GM19351 (cell line): ENCODE results near the gene SLU7.

Experiments
- ATAC-seq: cut with Tn5 transposase; IDR thresholded peaks from one replicate; pipeline ENCODE4 v1.9.1; 2021; ENCODE audit warnings: mild to moderate bottlenecking, moderate library complexity; ENCODE audit not compliant: unreplicated experiment

SLU7 gene

DNA sequence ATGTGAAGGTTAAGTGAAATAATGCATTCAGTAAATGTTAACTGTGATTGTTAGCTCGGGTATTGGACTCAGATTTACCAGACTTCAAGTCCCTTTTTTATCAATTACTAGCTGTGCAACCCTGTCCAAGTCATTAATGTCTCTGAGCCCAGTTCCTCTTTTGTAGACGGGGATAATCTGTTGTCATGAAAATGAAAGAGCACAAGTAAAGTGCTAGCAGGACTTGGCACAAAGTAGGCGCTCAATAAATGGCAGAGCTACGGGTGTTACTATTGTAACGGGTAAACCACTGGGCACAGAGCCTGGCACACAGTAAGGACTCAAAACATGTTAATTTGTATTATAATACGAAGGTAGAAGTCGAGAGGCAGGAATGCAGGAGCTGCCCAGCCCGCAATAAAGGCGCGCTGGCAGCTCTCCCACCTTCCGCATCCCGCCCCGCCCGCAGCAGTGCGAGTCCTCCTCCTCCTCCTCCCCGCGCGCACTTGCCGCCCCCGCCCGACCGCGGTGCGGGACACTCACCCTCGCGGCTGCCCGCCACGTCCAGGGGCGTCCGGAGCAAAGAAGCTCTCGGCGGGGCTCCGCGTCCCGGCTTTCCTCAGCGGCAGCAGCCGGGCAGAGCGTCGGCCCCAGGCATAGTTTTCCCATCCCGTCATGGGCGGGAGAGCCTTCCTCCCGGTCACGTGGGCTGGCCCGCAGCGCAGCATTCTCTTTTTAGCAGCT lies 48.7 kb downstream of the SLU7 start, which contains the start of gene C1QTNF2:
C1QTNF2 (minus strand) TSS at position 637 of the 723 bp plus-strand sequence. CDS start 15,615 bp downstream, outside the sequence.
- peak; percentile 66 for ATAC-seq

DNA sequence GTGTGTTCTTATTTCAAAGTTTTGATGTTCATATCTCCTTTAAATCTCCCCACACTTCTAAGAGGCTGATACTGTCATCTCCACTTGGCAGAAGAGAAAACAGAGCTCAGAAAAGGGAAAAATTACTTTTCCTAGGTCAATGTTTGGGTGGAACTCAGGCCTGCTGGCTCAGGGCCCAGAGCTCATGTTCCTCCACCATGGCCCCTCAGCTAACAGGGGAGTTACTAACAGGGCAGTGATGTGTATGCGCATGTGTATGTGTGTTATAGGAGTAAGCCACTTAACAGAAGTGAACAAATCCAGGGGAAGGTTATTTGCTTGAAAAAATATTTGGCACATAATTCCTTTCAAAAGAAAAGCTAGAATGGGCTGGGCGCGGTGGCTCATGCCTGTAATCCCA lies 51.0 kb downstream of the SLU7 start:
- no peak for ATAC-seq

DNA sequence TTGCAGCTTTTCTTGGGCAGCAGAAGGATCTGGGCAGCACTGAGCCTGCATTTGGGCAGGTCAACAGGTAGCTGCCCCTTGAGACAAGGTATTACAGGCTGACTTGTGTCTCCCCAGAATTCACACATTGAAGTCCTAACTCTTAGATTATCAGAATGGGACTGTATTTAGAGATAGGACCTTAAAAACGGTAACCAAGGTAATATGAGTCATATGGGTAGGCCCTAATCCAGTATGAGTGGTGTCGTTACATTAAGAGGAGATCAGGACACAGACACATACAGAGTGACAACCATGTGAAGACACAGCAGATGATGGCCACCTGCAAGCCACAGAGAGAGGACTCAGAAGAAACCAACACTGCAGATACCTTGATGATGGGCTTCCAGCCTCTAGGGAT lies 51.6 kb downstream of the SLU7 start:
- ATAC-seq = no peak

DNA sequence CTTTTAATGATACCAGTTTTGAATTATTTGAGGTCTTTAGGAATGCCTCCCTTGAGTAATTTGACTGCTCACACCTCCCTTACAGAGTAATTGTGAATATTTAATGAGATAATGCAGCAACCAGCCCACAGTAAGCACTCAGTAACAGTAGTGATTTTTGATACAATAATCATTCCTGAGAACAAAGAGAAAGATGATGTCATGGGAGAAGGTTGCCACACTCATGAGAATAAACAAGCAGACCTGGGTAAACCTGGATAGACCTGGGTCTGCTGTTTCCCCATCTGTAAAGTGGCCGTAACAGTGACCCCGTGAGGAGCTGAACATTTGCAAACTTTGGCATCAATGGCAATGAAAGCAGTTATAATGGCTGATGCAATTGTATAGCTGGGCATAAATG lies 52.7 kb downstream of the SLU7 start:
- ATAC-seq = no peak

DNA sequence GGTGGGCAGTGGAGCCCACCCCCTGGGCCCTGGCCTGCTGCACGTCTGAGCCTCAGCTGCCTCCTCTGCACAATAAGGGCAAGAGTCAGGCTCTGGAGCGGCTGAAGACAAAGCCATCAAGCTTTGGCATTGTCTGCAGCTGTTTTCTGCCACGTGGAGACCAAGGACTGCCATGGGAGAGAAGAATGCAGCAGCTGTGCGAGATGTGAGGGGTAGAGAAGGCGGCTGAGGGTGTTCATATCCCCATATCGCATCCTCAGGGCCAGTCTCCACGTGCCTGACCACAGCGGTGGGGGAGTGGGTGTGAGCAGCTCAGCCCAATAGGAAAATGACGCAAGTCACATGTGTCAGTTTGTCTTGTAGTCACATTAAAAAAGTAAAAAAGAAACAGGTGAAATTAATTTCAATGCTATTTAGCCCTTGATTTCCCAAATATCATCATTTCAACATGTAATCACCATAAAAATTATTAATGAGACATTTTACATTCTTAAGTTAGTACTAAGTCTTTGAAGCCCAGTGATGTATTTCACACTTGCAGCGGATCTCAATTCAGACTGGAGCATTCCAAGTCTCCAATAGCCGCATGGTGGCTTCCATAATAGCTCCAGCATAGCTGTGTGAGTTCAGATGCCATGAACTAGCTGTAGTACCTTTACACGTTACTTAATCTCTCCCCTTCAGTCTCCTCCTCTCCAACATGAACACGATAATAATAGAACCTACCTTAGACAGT lies 55.1 kb downstream of the SLU7 start:
- no peak for ATAC-seq

DNA sequence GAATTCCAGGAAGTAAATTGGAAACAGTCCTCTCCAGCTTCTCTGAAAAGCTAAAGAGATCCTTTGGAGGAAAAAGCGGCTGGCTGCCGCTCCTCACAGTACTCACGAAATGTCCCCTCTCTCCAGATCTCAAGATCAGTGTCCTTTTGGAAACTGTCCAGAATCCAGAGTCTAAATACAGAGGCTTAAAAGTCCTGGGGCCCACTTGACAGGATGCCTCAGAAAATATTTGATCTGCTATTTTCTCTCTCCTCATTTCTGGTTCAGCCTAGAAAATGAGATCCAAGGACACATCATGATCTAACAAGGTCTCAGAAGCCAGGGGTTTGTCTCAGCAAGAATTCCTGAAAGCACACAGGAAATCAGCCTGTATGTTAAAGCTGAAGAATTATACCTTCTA lies 55.7 kb downstream of the SLU7 start:
- ATAC-seq = no peak

DNA sequence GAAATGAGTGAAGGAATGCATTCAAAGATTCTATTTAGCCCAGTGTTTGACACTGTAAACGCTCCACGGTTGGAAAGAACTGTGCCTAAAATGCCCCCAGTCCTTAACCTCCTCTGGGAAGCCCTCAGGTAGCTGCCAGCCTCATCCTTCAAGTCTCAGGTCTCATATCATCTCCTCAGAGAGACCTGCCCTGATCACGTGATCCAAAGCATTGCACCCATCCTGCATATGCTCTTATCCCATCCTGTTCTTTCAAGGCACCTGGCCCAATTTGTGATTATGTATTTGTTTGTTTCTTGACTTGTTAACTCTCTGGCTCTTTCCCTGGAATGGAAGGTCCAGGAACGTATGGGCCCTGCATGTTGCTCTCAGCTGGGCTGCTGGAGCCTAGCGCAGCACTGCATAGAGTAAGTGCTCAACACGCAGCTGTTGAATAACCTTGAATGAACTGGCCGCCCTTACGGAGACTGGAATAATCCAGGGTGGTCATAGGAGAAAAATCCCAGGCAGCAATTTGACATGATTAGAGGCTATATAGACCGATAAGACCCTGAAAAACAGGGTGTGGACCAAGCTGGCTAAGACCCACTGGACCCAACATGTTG lies 57.2 kb downstream of the SLU7 start:
- no peak for ATAC-seq

DNA sequence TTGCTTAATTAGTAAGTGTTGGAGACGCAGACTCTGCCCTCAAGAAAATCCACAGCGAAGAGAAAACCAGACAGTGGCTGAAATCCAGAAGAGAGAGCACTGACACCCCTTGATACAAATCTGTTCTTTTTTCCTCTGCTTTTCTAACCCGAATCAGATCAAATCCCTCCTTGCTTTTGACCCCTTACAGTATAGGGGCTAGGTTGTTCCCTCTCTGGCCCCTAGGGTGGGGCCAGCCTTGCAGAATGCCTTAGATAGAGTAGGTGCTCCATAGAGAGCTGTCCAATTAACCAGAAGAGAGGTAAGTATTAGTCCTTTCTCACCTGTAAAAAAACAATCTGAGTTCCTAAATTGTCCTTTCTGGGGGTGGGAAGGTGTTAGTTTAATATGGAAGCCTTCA lies 58.6 kb downstream of the SLU7 start:
- no peak for ATAC-seq

DNA sequence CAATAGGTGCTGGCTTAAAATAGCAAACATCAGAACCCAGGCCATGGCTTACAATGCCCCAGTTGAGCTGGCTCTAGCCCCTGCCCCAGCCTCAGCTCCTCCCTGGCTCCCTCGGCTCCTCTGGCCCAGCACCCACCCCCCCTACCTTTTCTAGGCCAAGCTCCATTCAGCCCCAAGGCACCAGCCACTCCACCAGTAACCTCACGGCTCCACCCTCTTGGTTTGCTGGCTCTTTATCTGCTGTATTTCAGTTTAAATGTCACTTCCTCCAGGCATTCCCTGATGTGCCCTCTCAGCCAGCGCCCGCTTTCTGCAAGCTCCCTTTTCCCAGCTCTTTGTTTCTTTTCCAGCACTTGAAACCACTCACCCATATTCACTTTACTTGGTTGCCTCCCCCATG lies 59.1 kb downstream of the SLU7 start:
- no peak for ATAC-seq

DNA sequence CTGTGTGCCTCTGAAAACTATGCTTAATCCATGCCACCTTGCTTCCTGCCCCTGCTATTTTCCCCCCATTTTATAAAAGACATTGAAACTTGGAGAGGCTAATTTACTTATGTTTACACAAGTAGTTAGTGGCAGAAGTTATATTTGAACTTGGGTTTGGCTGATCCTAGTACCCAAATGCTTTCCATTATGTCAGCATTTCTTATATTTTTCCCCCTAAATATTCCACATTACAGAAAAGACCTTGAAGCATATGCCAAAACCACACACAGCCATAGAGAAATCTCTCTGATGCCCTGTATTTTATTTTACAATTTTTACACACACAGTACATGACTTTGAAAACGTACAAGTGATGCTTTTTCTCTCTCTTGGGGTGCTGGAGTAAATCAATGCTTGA lies 59.6 kb downstream of the SLU7 start:
- no peak for ATAC-seq

DNA sequence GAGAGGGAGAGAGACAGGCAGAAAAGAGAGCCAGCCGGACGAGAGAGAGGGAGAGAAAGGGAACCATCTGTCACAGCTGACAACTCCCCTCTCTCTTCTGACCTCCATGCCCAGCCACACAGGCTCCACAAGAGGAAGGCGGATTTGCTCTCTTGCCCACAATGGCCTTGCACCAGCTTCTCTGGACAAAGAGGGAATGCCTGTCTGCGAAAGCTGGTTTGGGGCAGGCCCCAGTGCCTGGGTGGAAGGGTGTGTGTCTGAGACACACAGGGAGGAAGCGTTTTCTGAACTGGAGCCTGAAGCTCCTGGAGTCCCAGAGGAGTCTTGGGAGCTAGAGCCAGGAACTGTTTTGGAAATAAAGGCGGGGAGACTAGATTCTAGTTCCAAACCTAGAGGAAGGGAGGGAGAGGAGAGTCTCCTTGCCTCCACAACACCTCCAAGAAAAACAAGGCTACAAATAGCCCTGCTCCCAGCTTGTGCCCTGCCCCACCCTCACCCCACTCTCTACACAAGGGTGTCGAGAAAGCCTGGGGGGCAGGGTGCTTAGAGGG lies 60.9 kb downstream of the SLU7 start:
- ATAC-seq = no peak

DNA sequence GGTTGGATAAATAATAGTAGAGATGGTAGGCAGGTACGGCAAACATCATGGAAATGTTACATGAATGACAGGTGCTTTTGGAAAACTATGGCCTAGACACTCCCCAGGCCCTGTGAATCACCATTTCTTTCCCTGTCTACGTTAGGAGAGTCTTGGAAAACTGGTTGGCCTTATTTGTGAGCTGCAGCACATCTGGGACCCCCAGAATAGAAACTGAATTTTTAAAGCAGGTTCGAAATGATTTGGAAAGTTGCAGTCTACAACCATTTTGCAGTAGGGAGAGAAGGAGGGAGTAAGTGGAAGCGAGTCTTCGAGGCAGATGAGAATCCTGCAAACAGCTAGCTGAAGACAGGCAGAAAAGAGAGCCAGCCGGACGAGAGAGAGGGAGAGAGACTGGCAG lies 61.5 kb downstream of the SLU7 start:
- no peak for ATAC-seq

DNA sequence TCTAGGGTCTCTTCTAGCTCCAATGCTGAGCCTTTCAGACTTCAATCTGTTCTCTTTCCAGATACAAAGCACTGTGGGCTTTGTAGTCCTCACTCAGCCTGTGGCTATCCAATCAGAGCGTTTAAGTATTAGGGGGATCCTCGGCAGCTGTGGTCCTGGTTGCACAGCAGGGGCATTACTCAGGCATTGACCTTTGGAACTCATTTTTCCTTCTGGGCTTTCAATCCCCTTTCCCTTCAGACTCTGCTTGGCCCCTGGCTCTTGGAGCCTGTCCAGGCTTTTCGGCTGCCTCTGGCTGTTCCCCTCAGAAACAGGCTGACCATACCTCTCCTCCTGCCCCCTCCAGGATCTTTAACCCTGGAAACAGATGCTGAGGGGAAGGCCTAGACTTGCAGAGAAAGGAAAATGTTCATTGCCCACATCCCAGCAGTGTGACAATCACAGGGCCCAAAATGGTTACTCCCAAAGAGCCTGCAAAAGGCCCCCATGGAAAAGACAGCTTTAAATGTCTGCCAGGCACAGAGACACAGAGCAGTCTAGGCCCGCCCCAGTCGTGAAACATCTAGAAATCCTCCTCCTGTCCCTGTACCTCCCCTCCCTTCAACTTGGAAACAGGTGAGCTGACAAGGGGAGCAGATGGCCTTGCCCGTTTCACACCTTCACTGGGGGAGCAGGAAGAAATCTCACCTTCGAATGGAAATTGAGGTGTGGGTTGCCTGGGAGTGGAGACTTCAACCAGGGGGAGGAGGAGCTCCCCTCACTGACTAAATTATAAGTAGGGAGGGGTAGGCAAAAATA lies 62.1 kb downstream of the SLU7 start:
- no peak for ATAC-seq

DNA sequence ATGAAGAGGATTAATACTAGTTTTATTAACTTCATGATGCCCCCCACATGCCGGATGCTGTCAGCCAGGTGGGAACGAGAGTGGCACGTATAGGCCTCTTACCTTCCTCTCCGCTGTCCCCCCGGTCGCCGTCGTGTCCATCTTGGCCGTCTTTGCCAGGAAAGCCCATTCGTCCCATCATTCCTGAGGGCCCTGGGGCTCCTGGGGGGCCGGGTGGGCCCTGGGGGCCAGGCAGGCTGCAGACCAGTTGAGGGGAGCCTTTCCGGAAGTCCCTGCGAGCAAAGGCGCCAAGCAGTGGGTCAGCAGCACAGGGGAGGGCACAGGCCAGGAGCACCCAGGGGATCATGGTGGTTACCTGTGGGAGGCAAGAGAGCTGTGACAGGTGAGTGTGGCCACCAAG lies 64.2 kb downstream of the SLU7 start:
- ATAC-seq = no peak

DNA sequence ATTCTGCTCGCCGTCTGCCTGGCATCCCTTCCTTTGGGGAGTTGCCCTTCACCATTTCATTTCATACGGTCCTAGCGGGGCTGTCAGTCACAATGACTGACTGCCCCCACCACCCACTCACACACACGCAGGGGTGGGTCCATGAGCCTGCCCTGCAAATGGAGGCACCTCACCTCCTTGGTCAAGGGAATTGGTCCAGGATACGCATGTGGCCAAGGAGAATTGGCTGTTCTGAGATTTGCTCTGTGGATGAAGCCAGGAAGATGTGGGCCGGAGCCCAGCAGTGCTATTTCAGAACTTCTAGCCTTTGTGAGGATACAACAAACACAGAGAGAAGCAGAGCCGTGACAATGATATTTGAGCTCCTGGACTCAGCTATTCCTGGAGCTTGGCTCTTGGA lies 65.5 kb downstream of the SLU7 start:
- ATAC-seq = no peak

DNA sequence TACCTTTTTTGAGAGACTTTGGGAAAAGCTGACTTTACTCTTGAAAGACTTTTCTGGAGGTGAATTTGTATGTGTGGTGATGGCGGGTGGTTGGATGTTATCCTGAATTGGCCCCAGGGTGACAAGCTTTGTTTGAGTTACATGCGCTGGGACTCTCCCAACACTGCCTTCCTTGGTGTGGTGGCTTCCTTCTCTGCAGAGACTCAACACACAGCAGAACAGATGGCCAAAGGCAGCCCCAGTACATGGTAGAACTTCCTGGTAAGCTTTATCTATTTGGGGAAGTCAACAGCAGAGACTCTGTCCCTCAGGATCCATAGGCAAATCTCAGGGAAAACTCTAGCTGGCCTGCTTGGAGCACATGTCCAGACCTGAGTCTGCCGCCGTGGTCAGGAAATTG lies 66.6 kb downstream of the SLU7 start:
- no peak for ATAC-seq
